ENCODE data around the gene SLC27A1.
"Not testable (repeated sequence)": the region's sequence is repeated elsewhere in the genome, so short reads cannot be mapped to it uniquely, and the experiment has no call there.

SLC27A1 gene

DNA sequence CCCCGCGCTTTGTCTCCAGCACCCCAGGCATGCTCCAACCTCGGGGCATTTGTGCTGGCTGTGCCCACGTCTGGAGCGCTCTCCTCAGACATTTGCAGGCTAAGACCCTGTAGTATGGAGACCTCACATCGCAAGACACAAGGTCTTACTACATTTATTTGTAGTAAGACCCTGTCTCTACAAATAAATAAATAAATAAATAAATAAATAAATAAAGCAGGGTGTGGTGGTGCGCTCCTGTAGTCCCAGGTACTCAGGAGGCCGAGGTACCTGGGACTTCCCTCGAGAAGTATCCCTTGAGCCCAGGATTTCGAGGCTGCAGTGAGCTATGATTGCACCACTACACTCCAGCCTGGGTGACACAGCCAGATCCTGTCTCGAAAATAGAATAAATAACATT is 14.2 kb upstream of the SLC27A1 start:
- no peak for DNase-seq (ENCODE audit: low spot score)

GRCh38 chr19:17457616-17458015 is 12.7 kb upstream of the SLC27A1 start:
- DNase-seq (ENCODE audit: low spot score), result no peak

GRCh38 chr19:17458970-17459369 is 11.4 kb upstream of the SLC27A1 start:
- DNase-seq (ENCODE audit: low spot score), result no peak

DNA sequence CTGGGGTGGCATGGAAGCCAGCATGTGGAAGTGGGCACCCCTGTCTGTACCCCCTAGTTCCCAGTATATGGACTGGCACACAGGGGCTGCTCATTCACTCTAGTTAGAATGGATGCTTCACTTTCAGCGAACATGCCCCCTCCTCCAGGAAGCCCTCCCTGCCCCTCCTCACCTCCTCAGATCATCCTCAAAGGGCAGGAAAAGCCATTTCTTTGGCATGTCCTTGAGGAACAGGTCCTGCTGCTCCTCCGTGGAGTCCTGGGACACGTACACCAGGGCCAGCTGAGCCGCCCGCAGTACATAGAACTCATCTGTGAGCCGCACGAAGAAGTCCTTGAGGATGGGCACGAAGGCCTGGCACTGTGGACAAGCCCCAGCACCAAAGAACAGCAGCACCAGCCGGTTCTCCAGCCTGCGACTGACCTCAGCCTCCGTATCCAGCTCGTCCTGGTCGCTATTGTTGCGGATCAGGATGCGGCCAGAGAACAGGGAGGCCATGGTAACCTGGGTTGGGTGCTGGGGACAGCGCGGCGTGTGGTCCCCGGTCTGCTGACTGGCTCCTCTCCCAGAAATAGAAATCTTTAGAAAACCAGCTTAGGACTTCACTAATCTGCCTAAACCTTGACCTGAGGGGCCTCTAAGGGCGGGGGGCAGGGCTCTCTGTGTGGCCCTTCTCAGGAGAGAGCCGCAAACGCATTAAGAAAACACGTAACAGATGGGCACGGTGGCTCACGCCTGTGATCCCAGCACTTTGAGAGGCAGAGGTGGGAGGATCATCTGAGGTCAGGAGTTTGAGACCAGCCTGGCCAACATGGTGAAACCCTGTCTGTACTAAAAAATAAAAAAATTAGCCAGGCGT is 9.7 kb upstream of the SLC27A1 start, which contains the start of gene NXNL1:
TSS of gene NXNL1 (minus strand) at position 555 of the 859 bp plus-strand sequence. CDS start at position 498, 57 bp downstream.
- no peak for DNase-seq (ENCODE audit: low spot score)

DNA sequence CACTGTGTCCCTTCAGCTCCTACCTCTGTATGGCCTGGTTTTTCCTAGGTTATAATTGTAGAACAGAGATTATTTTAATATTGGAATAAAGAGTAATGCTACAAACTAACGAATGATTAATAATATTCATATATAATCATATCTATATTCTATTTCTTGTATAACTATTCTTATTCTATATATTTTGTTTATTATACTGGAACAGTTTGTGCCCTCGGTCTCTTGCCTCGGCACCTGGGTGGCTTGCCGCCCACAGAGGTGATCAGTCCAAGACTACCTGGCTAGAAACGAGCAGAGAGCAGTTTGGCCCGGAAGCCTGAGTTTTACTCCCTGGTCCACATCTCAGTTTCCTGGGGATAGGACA is 3.9 kb upstream of the SLC27A1 start:
- no peak for DNase-seq (ENCODE audit: low spot score)

DNA sequence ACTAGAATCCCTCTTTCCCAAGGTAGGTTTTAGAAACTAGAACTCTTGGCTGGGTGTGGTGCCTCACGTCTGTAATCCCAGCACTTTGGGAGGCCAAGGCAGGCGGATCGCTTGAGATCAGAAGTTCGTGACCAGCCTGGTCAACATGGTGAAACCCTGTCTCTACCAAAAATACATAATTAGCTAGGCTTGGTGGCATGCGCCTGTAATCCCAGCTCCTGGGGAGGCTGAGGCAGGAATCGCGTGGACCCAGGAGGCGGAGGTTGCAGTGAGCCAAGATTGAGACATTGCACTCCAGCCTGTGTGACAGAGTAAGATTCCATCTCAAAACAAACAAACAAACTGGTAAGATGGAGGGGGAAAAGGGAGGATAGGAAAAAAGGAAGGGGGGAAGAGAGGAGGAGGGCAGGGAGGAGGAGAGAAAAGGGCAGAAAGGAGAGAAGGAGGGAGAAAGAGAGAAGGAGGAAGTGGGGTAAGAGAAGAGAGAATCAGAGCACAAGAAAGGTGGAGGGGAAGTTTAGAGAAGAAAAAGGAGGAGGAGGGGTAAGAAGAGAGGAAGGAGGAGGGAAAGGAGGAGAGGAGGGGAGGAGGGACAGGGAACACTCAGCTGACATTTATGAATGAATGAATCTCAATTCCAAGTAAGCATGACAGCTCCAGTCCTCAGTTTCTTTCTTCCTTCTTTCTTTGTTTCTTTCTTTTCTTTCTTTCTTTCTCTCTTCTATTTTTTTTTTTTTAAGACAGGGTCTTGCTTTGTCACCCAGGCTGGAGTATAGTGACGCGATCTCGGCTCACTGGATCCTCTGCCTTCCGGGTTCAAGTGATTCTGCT is 2.6 kb upstream of the SLC27A1 start:
- DNase-seq (ENCODE audit: low spot score), result no peak

- no peak for DNase-seq (ENCODE audit: low spot score)
These were observed 1.8 kb upstream of the SLC27A1 start for GRCh38 chr19:17468302-17469091.

DNA sequence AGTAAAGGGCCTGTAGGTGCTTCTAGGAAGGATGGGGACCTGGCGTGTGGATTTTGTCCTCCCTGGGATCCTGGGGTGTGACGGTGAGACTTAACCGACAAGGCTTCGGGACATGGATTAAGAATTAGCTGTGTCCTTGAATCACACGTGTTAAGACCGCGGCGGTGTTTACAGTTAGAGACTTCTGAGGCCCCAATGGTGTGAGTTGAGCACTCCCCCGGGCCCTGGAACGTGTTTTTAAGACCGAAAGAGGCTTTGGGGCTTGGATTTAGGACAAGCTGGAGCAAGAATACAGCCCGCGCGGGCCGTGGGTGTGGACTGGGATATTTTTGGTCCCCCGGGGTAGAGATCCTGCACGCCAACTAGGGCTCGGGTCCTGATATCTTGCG is 1.2 kb upstream of the SLC27A1 start:
- no peak for DNase-seq (ENCODE audit: low spot score)

GRCh38 chr19:17469481-17470067 is 750 bp upstream of the SLC27A1 start:
- peak; percentile 87 for DNase-seq (ENCODE audit: low spot score)

DNA sequence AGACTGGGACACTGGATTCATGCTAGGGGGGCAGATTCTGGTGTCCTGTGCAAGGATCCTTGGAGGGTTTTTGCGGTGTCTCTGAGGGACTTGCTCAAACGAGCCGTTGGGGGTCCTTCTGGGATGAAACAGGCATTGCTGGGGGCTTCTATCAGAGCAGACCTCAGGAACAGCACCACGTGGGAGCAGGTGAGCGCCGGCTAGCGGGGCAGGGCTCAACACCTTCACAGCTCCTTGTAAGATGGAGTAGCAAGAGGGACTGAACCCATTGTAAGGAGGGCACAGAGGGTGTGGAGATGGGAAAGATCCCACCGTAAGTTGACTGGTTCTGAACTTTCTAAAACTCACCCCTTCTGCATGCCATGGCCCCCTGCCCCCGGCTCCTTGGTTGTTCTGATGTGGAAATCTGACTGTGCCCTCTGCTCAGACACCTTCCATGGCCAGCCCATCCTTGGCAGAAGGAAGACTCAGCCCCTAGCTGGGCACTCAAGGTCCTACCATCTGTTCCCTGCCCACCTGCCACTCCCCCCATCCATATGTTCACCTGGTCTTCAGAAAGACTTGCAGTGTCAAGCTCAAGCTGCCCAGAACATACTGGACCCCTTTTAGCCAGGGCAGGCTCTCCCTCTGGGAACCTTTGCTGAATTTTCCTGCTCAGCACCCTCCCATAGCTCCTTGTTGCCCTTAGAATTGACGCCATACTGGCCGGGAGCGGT is 1.2 kb downstream of the SLC27A1 start:
- DNase-seq (ENCODE audit: low spot score), result no peak

GRCh38 chr19:17473041-17473440 is 2.7 kb downstream of the SLC27A1 start:
- DNase-seq (ENCODE audit: low spot score), result no peak

- DNase-seq (ENCODE audit: low spot score), result not testable (repeated sequence)
These were observed 4.8 kb downstream of the SLC27A1 start for GRCh38 chr19:17475011-17475540.

- no peak for DNase-seq (ENCODE audit: low spot score)
These were observed 5.3 kb downstream of the SLC27A1 start for GRCh38 chr19:17475541-17476115.

- no peak for DNase-seq (ENCODE audit: low spot score)
These were observed 9.0 kb downstream of the SLC27A1 start for GRCh38 chr19:17479325-17479791.

GRCh38 chr19:17481986-17482385 is 11.7 kb downstream of the SLC27A1 start:
- DNase-seq (ENCODE audit: low spot score), result no peak

GRCh38 chr19:17482877-17483604 is 12.7 kb downstream of the SLC27A1 start:
- DNase-seq (ENCODE audit: low spot score), result no peak

- DNase-seq (ENCODE audit: low spot score), result no peak
These were observed 13.3 kb downstream of the SLC27A1 start for GRCh38 chr19:17483605-17484002.

DNA sequence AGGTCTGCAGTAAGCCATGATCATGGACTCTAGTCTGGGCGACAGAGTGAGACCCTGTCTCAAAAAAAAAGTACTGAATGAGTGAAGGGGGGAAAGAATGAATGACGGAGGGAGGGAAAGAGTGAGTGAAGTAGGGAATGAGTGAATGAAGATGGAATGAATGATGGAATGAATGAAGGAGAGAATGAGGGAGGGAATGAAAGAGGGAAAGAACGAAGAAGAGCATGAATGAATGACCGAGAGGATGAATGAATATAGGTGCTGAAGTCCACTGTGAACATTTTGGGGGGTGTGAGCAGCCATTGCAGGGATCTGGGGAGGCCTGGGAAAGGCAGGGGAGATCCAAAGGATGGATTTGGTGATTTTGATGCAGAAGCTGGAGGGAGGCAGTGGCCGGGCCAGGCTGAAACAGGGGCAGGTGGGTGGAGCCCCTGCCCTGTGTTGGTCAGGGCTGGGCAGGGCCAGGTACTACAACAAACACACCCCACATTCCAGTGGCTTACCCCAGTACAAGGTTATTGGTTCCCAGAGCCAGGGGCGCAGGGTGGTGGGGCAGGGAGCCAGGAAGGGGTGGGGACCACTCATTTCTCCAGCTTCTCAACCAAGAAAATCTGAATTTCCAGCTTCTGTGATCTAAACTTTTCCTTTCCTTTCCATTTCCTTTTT is 14.3 kb downstream of the SLC27A1 start:
- no peak for DNase-seq (ENCODE audit: low spot score)
